ENCODE data around the gene MBP.

- TF ChIP-seq CTCF (IDR thresholded peaks at IDR 0.05): no peak
- TF ChIP-seq POLR2AphosphoS5 (IDR thresholded peaks at IDR 0.05; ENCODE audit: low read depth, low read length): no peak; the same call in 1 of the 2 replicates
- TF ChIP-seq REST (IDR thresholded peaks at IDR 0.05; ENCODE audit: insufficient read depth in 1 of 2, low read depth in 2 of 2, low read length in 1 of 2): no peak
- no peak for TF ChIP-seq TCF7L2 (IDR thresholded peaks at IDR 0.05; ENCODE audit: low read depth, low read length)
Measured at GRCh38 chr18:77108001-77108692, 24.4 kb downstream of the MBP start.
